ENCODE data around the gene OR10H3.
"Not testable (repeated sequence)": the region's sequence is repeated elsewhere in the genome, so short reads cannot be mapped to it uniquely, and the experiment has no call there.

OR10H3 gene

DNA sequence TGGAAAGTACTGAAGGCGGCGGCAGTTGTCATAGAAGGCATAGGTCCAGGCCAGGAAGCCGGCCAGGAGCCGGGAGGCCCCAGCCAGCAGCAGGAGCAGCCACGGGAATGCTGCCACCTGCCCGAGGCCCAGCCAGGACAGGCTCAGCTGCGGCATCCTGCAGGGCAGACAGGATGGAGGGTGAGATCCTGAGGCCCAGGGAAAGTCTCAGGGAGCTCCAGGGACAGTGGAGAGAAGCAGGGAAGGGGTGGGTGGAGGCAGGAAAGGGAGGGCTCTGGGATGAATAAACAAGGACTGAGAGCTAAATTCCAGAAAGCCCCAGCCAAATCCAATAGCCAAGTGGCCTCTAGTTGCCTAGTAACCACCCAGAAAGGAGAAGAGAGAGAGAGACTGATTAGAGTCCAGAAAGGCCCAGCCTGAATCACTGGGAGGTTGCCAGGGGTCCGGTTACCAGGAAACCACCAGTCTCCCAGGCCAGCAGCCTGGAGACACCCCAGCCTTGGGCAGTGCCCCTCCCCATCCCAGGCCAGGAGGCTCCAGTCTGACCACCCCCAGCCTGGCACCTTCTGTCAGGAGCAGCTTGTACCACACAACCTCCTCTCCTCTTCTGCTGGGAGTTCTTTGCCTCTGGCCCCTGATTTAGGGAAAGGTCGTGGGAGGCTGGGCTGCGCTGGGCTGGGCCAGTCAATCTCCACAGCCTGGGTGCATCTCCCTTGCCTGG is 42.1 kb downstream of the OR10H3 start:
- DNase-seq, result no peak

- DNase-seq, result no peak
Measured at GRCh38 chr19:15780610-15781418, 43.0 kb downstream of the OR10H3 start.

GRCh38 chr19:15781661-15782060 is 43.9 kb downstream of the OR10H3 start:
- DNase-seq, result no peak

GRCh38 chr19:15782211-15782610 is 44.4 kb downstream of the OR10H3 start:
- no peak for DNase-seq

- DNase-seq, result not testable (repeated sequence)
Measured at GRCh38 chr19:15782896-15783295, 45.1 kb downstream of the OR10H3 start.

GRCh38 chr19:15787611-15788155 is 49.9 kb downstream of the OR10H3 start, which contains the start of gene OR10H5:
Gene OR10H5 (plus strand): TSS chr19:15787661. CDS start chr19:15794049, 6,388 bp downstream.
- no peak for DNase-seq

GRCh38 chr19:15788594-15789270 is 50.9 kb downstream of the OR10H3 start:
- DNase-seq, result no peak

GRCh38 chr19:15790096-15790495 is 52.3 kb downstream of the OR10H3 start:
- DNase-seq, result no peak

Measured in GF-D8 (cell line).